ENCODE data around the gene TCHHL1. TPM values are rescaled to one million over a fixed set of nuclear protein-coding genes. Genes with fewer than 3 reads are reported as not detected.

The TCHHL1 gene
- total RNA-seq, 2 donors from 2014 or later: not detected

DNA sequence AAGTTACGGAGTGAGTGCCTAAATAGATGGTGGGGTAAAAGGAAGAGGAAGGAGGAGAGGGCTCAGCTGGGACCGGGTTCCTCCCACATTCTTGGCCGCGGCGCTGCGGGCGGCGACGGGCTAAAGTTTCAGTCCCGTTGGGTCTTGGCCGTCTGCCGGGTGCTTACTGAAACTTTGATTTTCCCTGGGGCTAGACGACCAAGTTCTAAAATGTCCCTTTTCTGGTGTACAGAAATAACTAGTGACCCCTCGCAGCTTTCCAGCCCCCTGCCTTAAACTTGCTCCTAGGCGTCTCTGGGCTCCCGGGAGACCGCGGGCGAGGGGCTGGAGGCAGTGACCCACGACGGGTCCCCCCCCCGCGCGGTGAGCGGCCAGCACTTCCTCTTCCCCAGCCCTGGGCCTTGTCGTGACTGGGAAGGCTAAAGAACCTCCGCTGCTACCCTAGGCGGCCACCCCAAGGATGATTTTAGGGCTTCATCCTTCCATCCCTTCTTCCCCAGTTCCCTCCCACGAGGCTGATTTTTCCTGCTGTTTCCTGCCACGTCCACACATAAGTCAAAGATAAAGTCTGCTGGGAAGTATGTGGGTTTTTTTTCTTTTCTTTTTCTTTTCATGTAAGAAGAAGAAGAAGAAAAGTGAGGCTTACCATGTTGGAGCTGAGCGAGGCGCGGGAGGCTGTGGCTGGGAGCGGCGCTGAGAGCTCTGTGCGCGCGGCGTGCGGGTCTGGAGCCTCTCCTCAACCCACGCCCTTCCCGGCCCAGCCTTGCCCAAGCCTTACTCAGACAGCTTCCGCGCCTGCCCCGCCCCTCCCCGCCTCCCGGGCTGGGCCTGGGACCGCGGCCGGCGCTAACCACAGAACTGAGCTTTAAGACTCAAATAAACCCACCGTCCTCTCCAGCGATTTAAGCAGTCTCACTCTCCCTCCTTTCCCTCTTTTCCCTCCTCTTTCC is 52.3 kb downstream of the TCHHL1 start, which contains the start of gene S100A11:
S100A11 (minus strand) TSS at position 738 of the 950 bp plus-strand sequence; CDS start at position 649, 89 bp downstream.
- peaks cover 0 to 29% of the 10 kb centered on the region in 2 donors for H3K4me1 ChIP-seq
- no peak for TF ChIP-seq CTCF (IDR thresholded peaks at IDR 0.05)
- DNase-seq (ENCODE audit: low spot score): peak; percentile 92
- no peaks in the 10 kb centered on the region for H3K27me3 ChIP-seq
- H3K4me3 ChIP-seq: peak within 1 kb of the TSS; percentile 63 to 70
- peak within 1 kb of the TSS; percentile 80 to 98 for H3K27ac ChIP-seq
- no peaks in the 10 kb centered on the region for H3K9me3 ChIP-seq
- peaks cover 19% of the 10 kb centered on the region for H3K36me3 ChIP-seq

DNA sequence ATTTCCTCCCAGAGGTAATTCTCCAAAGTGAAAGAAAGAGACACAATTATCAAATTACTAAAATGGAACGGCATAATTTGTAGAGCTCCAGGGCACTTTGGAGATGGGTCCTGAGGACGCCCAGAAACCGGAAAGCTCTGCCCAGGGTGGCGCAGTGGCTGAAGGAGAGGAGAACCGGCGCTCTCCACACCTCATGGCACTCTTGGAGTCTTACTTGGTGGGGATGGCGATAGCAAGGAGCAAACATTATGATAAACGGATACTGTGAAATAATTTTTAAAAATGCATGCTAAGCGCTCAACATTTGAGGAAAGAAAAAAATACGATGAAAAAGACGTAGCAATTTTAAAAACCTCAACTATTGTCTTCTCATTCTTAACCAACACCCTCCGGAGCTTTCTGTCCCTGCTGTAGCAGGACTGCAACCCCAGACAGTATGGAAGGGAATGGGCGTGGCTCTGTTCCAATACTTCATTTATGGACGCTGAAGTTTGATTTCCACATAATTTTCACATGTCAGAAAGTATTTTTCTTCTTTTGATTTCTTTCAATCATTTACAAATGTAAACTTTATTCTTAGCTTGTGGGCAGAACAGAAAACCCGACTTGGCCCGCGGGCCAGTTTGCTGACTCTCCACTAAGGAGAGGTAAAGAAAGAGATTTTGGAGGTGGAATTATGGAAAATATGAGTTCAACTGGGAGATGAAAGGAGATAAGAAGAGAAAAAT is 53.2 kb downstream of the TCHHL1 start:
- DNase-seq (ENCODE audit: low spot score): no peak
- H3K27ac ChIP-seq: peak overlapping the region; percentile 80 to 98
- peaks cover 22% of the 10 kb centered on the region for H3K36me3 ChIP-seq
- H3K4me3 ChIP-seq: peak overlapping the region; percentile 63 to 70
- no peak for TF ChIP-seq CTCF (IDR thresholded peaks at IDR 0.05)
- H3K4me1 ChIP-seq: peaks cover 0 to 29% of the 10 kb centered on the region in 2 donors
- no peaks in the 10 kb centered on the region for H3K9me3 ChIP-seq
- H3K27me3 ChIP-seq: no peaks in the 10 kb centered on the region

DNA sequence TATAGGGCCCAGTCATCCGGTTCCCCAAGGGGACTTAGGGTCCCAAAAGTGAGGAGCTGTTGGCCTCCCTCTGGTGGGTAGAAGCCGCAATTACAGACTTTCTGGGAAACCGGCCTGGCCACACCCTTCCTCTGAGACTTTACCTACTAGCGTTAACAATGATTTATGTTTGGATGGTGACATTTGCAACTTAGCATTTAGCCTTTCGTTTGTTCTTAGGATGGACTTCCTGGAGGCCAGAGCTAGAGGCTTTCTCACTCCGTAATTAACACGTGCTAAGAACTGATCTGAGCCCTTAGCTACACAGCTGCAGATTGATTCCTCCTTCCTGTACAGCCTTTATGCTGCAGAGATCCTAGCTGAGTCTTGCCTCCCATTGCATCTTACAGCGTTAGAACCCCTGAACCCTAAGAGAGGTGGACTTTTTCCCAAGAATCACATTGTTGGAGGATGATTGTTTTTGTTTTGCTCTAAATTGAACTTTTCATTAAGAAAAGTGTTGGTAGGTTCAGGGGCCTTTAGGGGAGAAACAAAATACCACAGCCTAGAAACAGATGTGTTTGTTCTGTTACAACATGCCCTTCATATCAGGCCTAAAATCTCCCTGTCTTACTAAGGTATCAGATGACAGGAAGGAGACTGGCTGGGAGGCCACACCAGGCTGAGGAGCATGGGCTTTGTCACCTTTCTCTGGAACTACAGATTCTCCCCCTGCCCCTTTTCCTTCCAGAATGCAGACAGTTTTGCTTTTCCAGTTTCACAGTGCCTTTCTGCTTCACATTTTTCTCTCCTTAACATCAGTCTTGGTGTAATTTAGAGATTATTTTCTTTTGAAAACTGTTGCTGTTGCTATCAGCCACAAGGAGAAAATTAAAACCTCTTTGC is 54.0 kb downstream of the TCHHL1 start:
- H3K4me1 ChIP-seq: peaks cover 0 to 29% of the 10 kb centered on the region in 2 donors
- no peaks in the 10 kb centered on the region for H3K9me3 ChIP-seq
- no peaks in the 10 kb centered on the region for H3K27me3 ChIP-seq
- peak; percentile 68 for DNase-seq (ENCODE audit: low spot score)
- H3K36me3 ChIP-seq: peaks cover 26% of the 10 kb centered on the region
- peak overlapping the region; percentile 80 to 98 for H3K27ac ChIP-seq
- TF ChIP-seq CTCF (IDR thresholded peaks at IDR 0.05): peak; percentile 60 to 75
- peak overlapping the region; percentile 63 to 70 for H3K4me3 ChIP-seq

- peaks cover 0 to 29% of the 10 kb centered on the region in 2 donors for H3K4me1 ChIP-seq
- no peak for DNase-seq (ENCODE audit: low spot score)
- H3K36me3 ChIP-seq: peaks cover 26% of the 10 kb centered on the region
- peak overlapping the region; percentile 80 to 98 for H3K27ac ChIP-seq
- no peaks in the 10 kb centered on the region for H3K9me3 ChIP-seq
- H3K4me3 ChIP-seq: peak overlapping the region; percentile 63 to 70
- no peak for TF ChIP-seq CTCF (IDR thresholded peaks at IDR 0.05)
- H3K27me3 ChIP-seq: no peaks in the 10 kb centered on the region
Measured at GRCh38 chr1:152034324-152034653, 54.6 kb downstream of the TCHHL1 start.

Other genes with a start within 250 kb of the TCHHL1 start
- not detected for gene C2CD4D, start 249.2 kb downstream of the TCHHL1 start, total RNA-seq
- not detected for gene THEM5, start 235.4 kb downstream of the TCHHL1 start, total RNA-seq
- 10 to 100 TPM; 18.5 to 23.1 TPM for gene THEM4, start 179.6 kb downstream of the TCHHL1 start, total RNA-seq
- 100 to 1,000 TPM in 1 of 2 donors, 10 to 100 TPM in 1; 75.2 to 116 TPM for gene S100A10, start 95.2 kb downstream of the TCHHL1 start, total RNA-seq
- gene S100A11, start 52.1 kb downstream of the TCHHL1 start, total RNA-seq: 100 to 1,000 TPM in 1 of 2 donors, 10 to 100 TPM in 1; 59.0 to 172 TPM
- gene TCHH, start 26.4 kb upstream of the TCHHL1 start, total RNA-seq: under 1 TPM; 0.04 to 0.12 TPM
- not detected for gene RPTN, start 70.2 kb upstream of the TCHHL1 start, total RNA-seq
- not detected for gene HRNR, start 135.1 kb upstream of the TCHHL1 start, total RNA-seq
- not detected for gene FLG, start 236.2 kb upstream of the TCHHL1 start, total RNA-seq